ENCODE results near the gene EMILIN2.

DNA sequence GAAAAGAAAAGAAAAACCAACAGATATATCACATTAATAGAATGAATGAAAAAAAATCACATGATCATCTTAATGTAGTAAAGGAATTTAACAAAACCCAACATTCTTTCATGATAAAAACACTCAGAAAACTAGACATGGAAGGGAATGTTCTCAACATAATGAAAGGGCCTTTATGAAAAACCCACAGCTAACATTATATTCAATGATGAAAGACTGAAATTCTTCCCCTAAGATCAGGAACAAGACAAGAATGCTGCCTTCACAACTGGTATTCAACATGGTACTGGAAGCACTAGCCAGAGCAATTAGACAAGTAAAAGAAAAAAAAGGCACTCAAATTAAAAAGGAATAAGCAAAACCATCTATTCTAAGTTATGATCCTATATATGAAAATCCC lies 28.5 kb upstream of the EMILIN2 start:
- TF ChIP-seq, protein P1, sequence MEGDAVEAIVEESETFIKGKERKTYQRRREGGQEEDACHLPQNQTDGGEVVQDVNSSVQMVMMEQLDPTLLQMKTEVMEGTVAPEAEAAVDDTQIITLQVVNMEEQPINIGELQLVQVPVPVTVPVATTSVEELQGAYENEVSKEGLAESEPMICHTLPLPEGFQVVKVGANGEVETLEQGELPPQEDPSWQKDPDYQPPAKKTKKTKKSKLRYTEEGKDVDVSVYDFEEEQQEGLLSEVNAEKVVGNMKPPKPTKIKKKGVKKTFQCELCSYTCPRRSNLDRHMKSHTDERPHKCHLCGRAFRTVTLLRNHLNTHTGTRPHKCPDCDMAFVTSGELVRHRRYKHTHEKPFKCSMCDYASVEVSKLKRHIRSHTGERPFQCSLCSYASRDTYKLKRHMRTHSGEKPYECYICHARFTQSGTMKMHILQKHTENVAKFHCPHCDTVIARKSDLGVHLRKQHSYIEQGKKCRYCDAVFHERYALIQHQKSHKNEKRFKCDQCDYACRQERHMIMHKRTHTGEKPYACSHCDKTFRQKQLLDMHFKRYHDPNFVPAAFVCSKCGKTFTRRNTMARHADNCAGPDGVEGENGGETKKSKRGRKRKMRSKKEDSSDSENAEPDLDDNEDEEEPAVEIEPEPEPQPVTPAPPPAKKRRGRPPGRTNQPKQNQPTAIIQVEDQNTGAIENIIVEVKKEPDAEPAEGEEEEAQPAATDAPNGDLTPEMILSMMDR (conservative IDR thresholded peaks at IDR 0.05; ENCODE audit: low read length), result no peak
- no peak for TF ChIP-seq EZH2phosphoT487 (IDR thresholded peaks at IDR 0.05; ENCODE audit: borderline replicate concordance)

Measured in Loucy (cell line).